ENCODE data around the gene RNU6-9.

Gene RNU6-9

GRCh38 chr19:855566-856120 lies 37.6 kb upstream of the RNU6-9 start:
- H3K27me3 Mint-ChIP-seq: peaks cover 60% of the 10 kb centered on the region
- DNase-seq (no peak), ATAC-seq (peak; percentile 17)
- no peak overlapping the region for H3K27ac Mint-ChIP-seq
- no peak overlapping the region for H3K4me3 Mint-ChIP-seq
- H3K9me3 Mint-ChIP-seq: no peaks in the 10 kb centered on the region
- H3K4me1 Mint-ChIP-seq: peaks cover 7% of the 10 kb centered on the region

- Mint-ChIP-seq H3K4me1 (peaks cover 22% of the 10 kb centered on the region), H3K27ac (no peak overlapping the region), H3K9me3 (no peaks in the 10 kb centered on the region), H3K4me3 (no peak overlapping the region), H3K27me3 (peaks cover 55% of the 10 kb centered on the region)
- DNase-seq: no peak
- no peak for ATAC-seq
These were observed 35.0 kb upstream of the RNU6-9 start for GRCh38 chr19:858284-858683.

GRCh38 chr19:858868-859843 lies 34.1 kb upstream of the RNU6-9 start, which contains the start of gene CFD:
Gene CFD, plus strand, starts transcription at chr19:859664. Its CDS starts 26 bp downstream, at chr19:859690.
- no peak for DNase-seq
- ATAC-seq: no peak
- Mint-ChIP-seq H3K4me1 (peaks cover 30% of the 10 kb centered on the region), H3K4me3 (peak within 1 kb of the TSS; percentile 32 to 71), H3K9me3 (no peaks in the 10 kb centered on the region), H3K27ac (no peak within 1 kb of the TSS), H3K27me3 (peaks cover 55% of the 10 kb centered on the region)

- Mint-ChIP-seq H3K4me1 (peaks cover 30% of the 10 kb centered on the region), H3K27ac (no peak overlapping the region), H3K4me3 (peak overlapping the region in 1 of 2 donors; percentile 57), H3K27me3 (peaks cover 48% of the 10 kb centered on the region), H3K9me3 (no peaks in the 10 kb centered on the region)
- DNase-seq (no peak), ATAC-seq (no peak)
These were observed 32.0 kb upstream of the RNU6-9 start for GRCh38 chr19:861141-861755.

- peaks cover 30% of the 10 kb centered on the region for H3K4me1 Mint-ChIP-seq
- H3K4me3 Mint-ChIP-seq: peak overlapping the region in 1 of 2 donors; percentile 71
These were observed 31.3 kb upstream of the RNU6-9 start for GRCh38 chr19:861756-862580.

GRCh38 chr19:862581-863314 lies 30.5 kb upstream of the RNU6-9 start:
- H3K27me3 Mint-ChIP-seq: peaks cover 42% of the 10 kb centered on the region
- peak overlapping the region; percentile 57 to 78 for H3K4me3 Mint-ChIP-seq
- peaks cover 30% of the 10 kb centered on the region for H3K4me1 Mint-ChIP-seq
- H3K27ac Mint-ChIP-seq: no peak overlapping the region
- DNase-seq (peak; percentile 80 to 82), ATAC-seq (peak; percentile 68)
- no peaks in the 10 kb centered on the region for H3K9me3 Mint-ChIP-seq

More at GRCh38 chr19:861756-862580, 31.3 kb upstream of the RNU6-9 start:
- peak; percentile 58 to 65 for DNase-seq
- Mint-ChIP-seq H3K27me3 (peaks cover 47% of the 10 kb centered on the region), H3K9me3 (no peaks in the 10 kb centered on the region), H3K27ac (no peak overlapping the region)
- peak; percentile 42 for ATAC-seq

- DNase-seq (no peak), ATAC-seq (no peak)
- peaks cover 37% of the 10 kb centered on the region for H3K27me3 Mint-ChIP-seq
- no peaks in the 10 kb centered on the region for H3K9me3 Mint-ChIP-seq
- H3K27ac Mint-ChIP-seq: no peak overlapping the region
- H3K4me3 Mint-ChIP-seq: peak overlapping the region; percentile 49 to 78
- peaks cover 30% of the 10 kb centered on the region for H3K4me1 Mint-ChIP-seq
These were observed 30.0 kb upstream of the RNU6-9 start for GRCh38 chr19:863315-863620.

- no peak overlapping the region for H3K4me3 Mint-ChIP-seq
- no peaks in the 10 kb centered on the region for H3K9me3 Mint-ChIP-seq
- DNase-seq (no peak), ATAC-seq (no peak)
- peaks cover 8% of the 10 kb centered on the region for H3K27me3 Mint-ChIP-seq
- peaks cover 21% of the 10 kb centered on the region for H3K4me1 Mint-ChIP-seq
- no peak overlapping the region for H3K27ac Mint-ChIP-seq
These were observed 26.4 kb upstream of the RNU6-9 start for GRCh38 chr19:866769-867300.

GRCh38 chr19:867301-867793 lies 25.9 kb upstream of the RNU6-9 start:
- Mint-ChIP-seq H3K9me3 (no peaks in the 10 kb centered on the region), H3K4me3 (no peak overlapping the region), H3K4me1 (peaks cover 25% of the 10 kb centered on the region), H3K27ac (peak overlapping the region in 1 of 2 donors; percentile 47), H3K27me3 (peaks cover 8% of the 10 kb centered on the region)
- DNase-seq (no peak), ATAC-seq (no peak)

GRCh38 chr19:867855-868457 lies 25.3 kb upstream of the RNU6-9 start:
- DNase-seq (no peak), ATAC-seq (no peak)
- Mint-ChIP-seq H3K4me1 (peaks cover 23% of the 10 kb centered on the region), H3K27ac (peak overlapping the region in 1 of 2 donors; percentile 19), H3K4me3 (no peak overlapping the region), H3K9me3 (no peaks in the 10 kb centered on the region), H3K27me3 (peaks cover 2% of the 10 kb centered on the region)

GRCh38 chr19:868458-869244 lies 24.6 kb upstream of the RNU6-9 start:
- Mint-ChIP-seq H3K9me3 (no peaks in the 10 kb centered on the region), H3K27me3 (no peaks in the 10 kb centered on the region), H3K27ac (peak overlapping the region in 1 of 2 donors; percentile 19), H3K4me1 (peaks cover 16% of the 10 kb centered on the region), H3K4me3 (no peak overlapping the region)
- no peak for DNase-seq
- no peak for ATAC-seq

GRCh38 chr19:869245-870177 lies 23.8 kb upstream of the RNU6-9 start:
- Mint-ChIP-seq H3K27ac (no peak overlapping the region), H3K27me3 (no peaks in the 10 kb centered on the region), H3K4me3 (no peak overlapping the region), H3K9me3 (no peaks in the 10 kb centered on the region), H3K4me1 (peaks cover 12% of the 10 kb centered on the region)
- ATAC-seq: no peak
- DNase-seq: no peak
